ENCODE results near the gene NTNG2. TPM values are rescaled to one million over a fixed set of nuclear protein-coding genes. Genes with fewer than 3 reads are reported as not detected.

The NTNG2 gene
- total RNA-seq, 1 experiment from 2014 or later, result 6.0 TPM

DNA sequence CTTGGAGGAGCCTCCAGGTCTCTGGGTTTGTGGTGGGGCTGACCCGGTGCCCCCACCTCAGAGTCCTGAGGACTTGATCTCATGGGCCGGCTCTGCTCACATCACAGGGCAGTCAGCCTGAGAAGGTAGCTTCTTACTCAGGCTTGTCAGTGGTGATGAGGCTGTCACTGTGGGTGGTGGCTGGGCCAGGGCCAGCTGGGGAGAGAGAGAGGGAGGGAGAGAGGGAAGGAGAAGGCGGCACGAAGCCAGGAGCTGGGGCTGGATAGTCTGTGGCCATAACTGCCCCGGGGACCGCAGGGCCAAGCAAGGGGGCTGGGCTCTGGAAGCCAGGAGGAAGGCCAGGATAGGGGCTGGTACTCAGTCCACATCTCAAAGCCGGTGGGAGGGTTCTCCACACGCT is 6.5 kb downstream of the NTNG2 start:
- Histone ChIP-seq H3K27ac (ENCODE audit: low read length) (no peak overlapping the region), H3K79me2 (ENCODE audit: low read length) (no peaks in the 10 kb centered on the region), H3K4me3 (ENCODE audit: low read length) (no peak overlapping the region), H3K9me3 (ENCODE audit: low read length) (no peaks in the 10 kb centered on the region), H3K27me3 (ENCODE audit: low read length) (peaks cover 31% of the 10 kb centered on the region), H3K9me2 (replicated peaks; ENCODE audit: low read length) (no peaks in the 10 kb centered on the region), H2AFZ (ENCODE audit: low read length) (no peak overlapping the region), H3K4me2 (ENCODE audit: low read length) (no peak overlapping the region), H3F3A (ENCODE audit: low read length, unreplicated experiment) (no peaks in the 10 kb centered on the region), H4K20me1 (ENCODE audit: low read length) (no peaks in the 10 kb centered on the region), H3K36me3 (ENCODE audit: low read depth, low read length) (no peaks in the 10 kb centered on the region), H3K4me1 (ENCODE audit: insufficient read depth, low read length) (no peaks in the 10 kb centered on the region), H3K9ac (ENCODE audit: low read length) (no peak overlapping the region)
- ATAC-seq, result peak; percentile 54
- BruUV-seq (replicated peaks), result no TSS peak
- CTCF ChIA-PET, result interaction anchor here (0.5 kb wide), 1 partner anchor 23 kb away, joined by 3 read pairs; no protein-coding TSS in a partner anchor
- POLR2A ChIA-PET (ENCODE audit: unreplicated experiment), result interaction anchor here (0.6 kb wide), 1 partner anchor 37 kb away, joined by 3 read pairs; no protein-coding TSS in a partner anchor
- TF ChIP-seq EZH2 (IDR thresholded peaks at IDR 0.05; ENCODE audit: low read length, unreplicated experiment), result no peak
- TF ChIP-seq, protein P1, sequence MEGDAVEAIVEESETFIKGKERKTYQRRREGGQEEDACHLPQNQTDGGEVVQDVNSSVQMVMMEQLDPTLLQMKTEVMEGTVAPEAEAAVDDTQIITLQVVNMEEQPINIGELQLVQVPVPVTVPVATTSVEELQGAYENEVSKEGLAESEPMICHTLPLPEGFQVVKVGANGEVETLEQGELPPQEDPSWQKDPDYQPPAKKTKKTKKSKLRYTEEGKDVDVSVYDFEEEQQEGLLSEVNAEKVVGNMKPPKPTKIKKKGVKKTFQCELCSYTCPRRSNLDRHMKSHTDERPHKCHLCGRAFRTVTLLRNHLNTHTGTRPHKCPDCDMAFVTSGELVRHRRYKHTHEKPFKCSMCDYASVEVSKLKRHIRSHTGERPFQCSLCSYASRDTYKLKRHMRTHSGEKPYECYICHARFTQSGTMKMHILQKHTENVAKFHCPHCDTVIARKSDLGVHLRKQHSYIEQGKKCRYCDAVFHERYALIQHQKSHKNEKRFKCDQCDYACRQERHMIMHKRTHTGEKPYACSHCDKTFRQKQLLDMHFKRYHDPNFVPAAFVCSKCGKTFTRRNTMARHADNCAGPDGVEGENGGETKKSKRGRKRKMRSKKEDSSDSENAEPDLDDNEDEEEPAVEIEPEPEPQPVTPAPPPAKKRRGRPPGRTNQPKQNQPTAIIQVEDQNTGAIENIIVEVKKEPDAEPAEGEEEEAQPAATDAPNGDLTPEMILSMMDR (conservative IDR thresholded peaks at IDR 0.05; ENCODE audit: low read depth, low read length), result no peak
- intact Hi-C loops (cut with micrococcal nuclease), result loop anchor here (5.0 to 10.0 kb wide), 2 partner anchors 94 to 411 kb away; partner anchors contain the start of gene MED27
- peak; percentile 27 for DNase-seq

DNA sequence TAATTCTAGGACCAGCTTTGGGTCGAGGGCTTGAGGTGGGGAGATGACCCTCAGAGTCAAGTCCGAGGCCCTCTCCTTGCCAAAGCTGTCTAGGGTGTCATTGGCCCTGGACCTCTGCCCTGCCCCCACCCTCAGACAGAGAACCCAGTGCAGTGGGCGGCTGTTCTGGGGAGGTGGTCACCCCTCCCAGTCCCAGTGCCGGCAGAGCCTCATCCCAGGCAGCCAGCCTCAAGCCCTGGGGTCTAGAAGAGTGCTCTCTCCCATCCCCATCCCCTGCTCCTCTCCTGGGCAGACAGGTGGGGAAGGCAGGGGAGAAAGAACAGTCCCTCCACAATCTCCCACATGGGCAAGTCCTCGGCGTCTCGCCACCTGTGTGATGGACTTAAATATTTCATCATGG is 7.0 kb downstream of the NTNG2 start:
- TF ChIP-seq EZH2phosphoT487 (IDR thresholded peaks at IDR 0.05; ENCODE audit: borderline replicate concordance, low read length) (no peak), EZH2 (IDR thresholded peaks at IDR 0.05; ENCODE audit: low read length, unreplicated experiment) (no peak)
- TF ChIP-seq, protein P1 (conservative IDR thresholded peaks at IDR 0.05; ENCODE audit: low read depth, low read length), result no peak
- CTCF ChIA-PET, result interaction anchor here (0.5 kb wide), 1 partner anchor 22 kb away, joined by 3 read pairs; no protein-coding TSS in a partner anchor

More for the DNA sequence above, 7.0 kb downstream of the NTNG2 start:
- Histone ChIP-seq H3F3A (ENCODE audit: low read length, unreplicated experiment) (no peaks in the 10 kb centered on the region), H3K4me2 (ENCODE audit: low read length) (no peak overlapping the region), H3K27ac (ENCODE audit: low read length) (no peak overlapping the region), H3K9me3 (ENCODE audit: low read length) (no peaks in the 10 kb centered on the region), H3K79me2 (ENCODE audit: low read length) (no peaks in the 10 kb centered on the region), H2AFZ (ENCODE audit: low read length) (no peak overlapping the region), H4K20me1 (ENCODE audit: low read length) (no peaks in the 10 kb centered on the region), H3K9me2 (replicated peaks; ENCODE audit: low read length) (no peaks in the 10 kb centered on the region), H3K36me3 (ENCODE audit: low read depth, low read length) (no peaks in the 10 kb centered on the region), H3K27me3 (ENCODE audit: low read length) (peaks cover 26% of the 10 kb centered on the region), H3K4me1 (ENCODE audit: insufficient read depth, low read length) (no peaks in the 10 kb centered on the region), H3K4me3 (ENCODE audit: low read length) (no peak overlapping the region), H3K9ac (ENCODE audit: low read length) (no peak overlapping the region)
- intact Hi-C loops (cut with micrococcal nuclease), result loop anchor here (1.0 to 10.0 kb wide), 3 partner anchors 67 to 412 kb away; partner anchors contain the start of gene MED27
- ATAC-seq (no peak), DNase-seq (no peak)
- POLR2A ChIA-PET (ENCODE audit: unreplicated experiment), result interaction anchor here (0.6 kb wide), 1 partner anchor 37 kb away, joined by 3 read pairs; no protein-coding TSS in a partner anchor
- no TSS peak for BruUV-seq (replicated peaks)
